SIG-M5 (cell line): ENCODE results near the gene PIP4K2C.
A peak's percentile ranks its signal among the peaks of the same experiment; 100 is the strongest.
"Not testable (repeated sequence)": the region's sequence is repeated elsewhere in the genome, so short reads cannot be mapped to it uniquely, and the experiment has no call there.

Experiments used
- DNase-seq: peaks from one replicate; lab custom pipeline; 2025; lab: John Stamatoyannopoulos, UW

PIP4K2C gene

GRCh38 chr12:57560516-57560915, 30.5 kb upstream of the PIP4K2C start:
- no peak for DNase-seq

GRCh38 chr12:57561117-57561516, 29.9 kb upstream of the PIP4K2C start:
- not testable (repeated sequence) for DNase-seq

- no peak for DNase-seq
These were observed 27.6 kb upstream of the PIP4K2C start for GRCh38 chr12:57563358-57563757.

GRCh38 chr12:57564178-57564740, 26.7 kb upstream of the PIP4K2C start:
- DNase-seq: no peak

- no peak for DNase-seq
These were observed 22.2 kb upstream of the PIP4K2C start for GRCh38 chr12:57568838-57569237.

- no peak for DNase-seq
These were observed 21.1 kb upstream of the PIP4K2C start for GRCh38 chr12:57569858-57570257.

- DNase-seq: not testable (repeated sequence)
These were observed 20.6 kb upstream of the PIP4K2C start for GRCh38 chr12:57570438-57570837.

- DNase-seq: no peak
These were observed 18.8 kb upstream of the PIP4K2C start for GRCh38 chr12:57571926-57572762.

- DNase-seq: no peak
These were observed 16.2 kb upstream of the PIP4K2C start for GRCh38 chr12:57574795-57575194.

- DNase-seq: no peak
These were observed 15.0 kb upstream of the PIP4K2C start for GRCh38 chr12:57575771-57576612.

- no peak for DNase-seq
These were observed 14.3 kb upstream of the PIP4K2C start for GRCh38 chr12:57576613-57577160.

GRCh38 chr12:57577981-57578758, 12.8 kb upstream of the PIP4K2C start:
- no peak for DNase-seq

GRCh38 chr12:57579011-57579410, 12.0 kb upstream of the PIP4K2C start:
- DNase-seq: no peak

GRCh38 chr12:57579677-57580465, 11.1 kb upstream of the PIP4K2C start:
- no peak for DNase-seq

- no peak for DNase-seq
These were observed 10.6 kb upstream of the PIP4K2C start for GRCh38 chr12:57580466-57580795.

GRCh38 chr12:57581802-57582201, 9.2 kb upstream of the PIP4K2C start:
- DNase-seq: no peak

- no peak for DNase-seq
These were observed 8.6 kb upstream of the PIP4K2C start for GRCh38 chr12:57582440-57582839.

- peak; percentile 38 for DNase-seq
These were observed 7.8 kb upstream of the PIP4K2C start for GRCh38 chr12:57583008-57583831.

- no peak for DNase-seq
These were observed 6.9 kb upstream of the PIP4K2C start for GRCh38 chr12:57584050-57584449.

- DNase-seq: peak; percentile 9
These were observed 6.3 kb upstream of the PIP4K2C start for GRCh38 chr12:57584690-57585089.
